ENCODE results near the gene ABCA1. TPM values are rescaled to one million over a fixed set of nuclear protein-coding genes. Genes with fewer than 3 reads are reported as not detected.
"Not testable (repeated sequence)": the region's sequence is repeated elsewhere in the genome, so short reads cannot be mapped to it uniquely, and the experiment has no call there.

Gene ABCA1
- 1 to 10 TPM; 1.4 to 2.0 TPM for total RNA-seq

GRCh38 chr9:104927912-104928740 is at the start of gene ABCA1:
TSS of gene ABCA1 (minus strand) at chr9:104928155. CDS start at chr9:104903679, 24,476 bp downstream.
- Mint-ChIP-seq H3K36me3 (no peaks in the 10 kb centered on the region), H3K4me1 (peaks cover 12% of the 10 kb centered on the region), H3K27ac (no peak within 1 kb of the TSS), H3K9me3 (no peaks in the 10 kb centered on the region), H3K27me3 (peaks cover 50% of the 10 kb centered on the region), H3K4me3 (peak within 1 kb of the TSS; percentile 87)
- DNase-seq: peak; percentile 64
- POLR2A ChIA-PET: interaction anchor here (0.6 to 1.4 kb wide), 3 partner anchors 8 to 316 kb away, joined by 3 to 5 read pairs (median 4); partner anchors contain the start of gene SLC44A1
- ATAC-seq (ENCODE audit: low read depth): peak; percentile 61

- Mint-ChIP-seq H3K4me3 (no peak overlapping the region), H3K36me3 (no peaks in the 10 kb centered on the region), H3K4me1 (peaks cover 3% of the 10 kb centered on the region), H3K9me3 (no peaks in the 10 kb centered on the region), H3K27ac (no peak overlapping the region), H3K27me3 (peaks cover 12% of the 10 kb centered on the region)
- POLR2A ChIA-PET: interaction anchor here (0.6 kb wide), 1 partner anchor 13 kb away, joined by 3 read pairs; no protein-coding TSS in a partner anchor
- DNase-seq (no peak), ATAC-seq (ENCODE audit: low read depth) (no peak)
Observed at GRCh38 chr9:104977580-104977979, 49.6 kb upstream of the ABCA1 start.

GRCh38 chr9:104977168-104977567 is 49.2 kb upstream of the ABCA1 start:
- Mint-ChIP-seq H3K36me3 (no peaks in the 10 kb centered on the region), H3K4me1 (peaks cover 3% of the 10 kb centered on the region), H3K4me3 (no peak overlapping the region), H3K27me3 (peaks cover 14% of the 10 kb centered on the region), H3K27ac (no peak overlapping the region), H3K9me3 (no peaks in the 10 kb centered on the region)
- DNase-seq (no peak), ATAC-seq (ENCODE audit: low read depth) (no peak)
- POLR2A ChIA-PET: interaction anchor here (0.6 kb wide), 1 partner anchor 13 kb away, joined by 3 read pairs; no protein-coding TSS in a partner anchor

GRCh38 chr9:104975966-104976595 is 48.1 kb upstream of the ABCA1 start:
- POLR2A ChIA-PET: interaction anchor here (0.7 kb wide), 1 partner anchor 12 kb away, joined by 5 read pairs; no protein-coding TSS in a partner anchor
- not testable (repeated sequence) for H3K27ac Mint-ChIP-seq; H3K4me3 Mint-ChIP-seq; ATAC-seq (ENCODE audit: low read depth); H3K4me1 Mint-ChIP-seq; H3K9me3 Mint-ChIP-seq; H3K36me3 Mint-ChIP-seq; DNase-seq
- peaks cover 21% of the 10 kb centered on the region for H3K27me3 Mint-ChIP-seq

GRCh38 chr9:104974053-104974962 is 46.4 kb upstream of the ABCA1 start:
- ATAC-seq (ENCODE audit: low read depth) (no peak), DNase-seq (no peak)
- no peaks in the 10 kb centered on the region for H3K36me3 Mint-ChIP-seq
- H3K9me3 Mint-ChIP-seq: no peaks in the 10 kb centered on the region
- no peak overlapping the region for H3K27ac Mint-ChIP-seq
- no peak overlapping the region for H3K4me3 Mint-ChIP-seq
- peaks cover 3% of the 10 kb centered on the region for H3K4me1 Mint-ChIP-seq
- peaks cover 27% of the 10 kb centered on the region for H3K27me3 Mint-ChIP-seq
- POLR2A ChIA-PET: no interaction called here

- H3K27ac Mint-ChIP-seq: no peak overlapping the region
- no peak for ATAC-seq (ENCODE audit: low read depth)
- no peak overlapping the region for H3K4me3 Mint-ChIP-seq
- H3K36me3 Mint-ChIP-seq: no peaks in the 10 kb centered on the region
- no peaks in the 10 kb centered on the region for H3K9me3 Mint-ChIP-seq
- peaks cover 27% of the 10 kb centered on the region for H3K27me3 Mint-ChIP-seq
- POLR2A ChIA-PET: interaction anchor here (0.6 to 0.7 kb wide), 3 partner anchors 29 to 413 kb away, joined by 3 to 4 read pairs (median 4); partner anchors contain the start of gene ABCA1
- no peak for DNase-seq
- peaks cover 10% of the 10 kb centered on the region for H3K4me1 Mint-ChIP-seq
Observed at GRCh38 chr9:104972242-104972866, 44.4 kb upstream of the ABCA1 start.

- DNase-seq (no peak), ATAC-seq (ENCODE audit: low read depth) (no peak)
- Mint-ChIP-seq H3K36me3 (no peaks in the 10 kb centered on the region), H3K27ac (no peak overlapping the region), H3K27me3 (peaks cover 23% of the 10 kb centered on the region), H3K4me3 (no peak overlapping the region), H3K4me1 (peaks cover 10% of the 10 kb centered on the region), H3K9me3 (no peaks in the 10 kb centered on the region)
- POLR2A ChIA-PET: interaction anchor here (0.6 to 0.7 kb wide), 2 partner anchors 29 to 414 kb away, joined by 4 read pairs; no protein-coding TSS in a partner anchor
Observed at GRCh38 chr9:104971511-104971910, 43.6 kb upstream of the ABCA1 start.

GRCh38 chr9:104970271-104970987 is 42.5 kb upstream of the ABCA1 start:
- H3K9me3 Mint-ChIP-seq: no peaks in the 10 kb centered on the region
- POLR2A ChIA-PET: interaction anchor here (1.3 kb wide), 1 partner anchor 9 kb away, joined by 3 read pairs; no protein-coding TSS in a partner anchor
- DNase-seq: no peak
- H3K27ac Mint-ChIP-seq: no peak overlapping the region
- H3K4me3 Mint-ChIP-seq: no peak overlapping the region
- H3K4me1 Mint-ChIP-seq: peaks cover 10% of the 10 kb centered on the region
- no peaks in the 10 kb centered on the region for H3K36me3 Mint-ChIP-seq
- peaks cover 23% of the 10 kb centered on the region for H3K27me3 Mint-ChIP-seq
- ATAC-seq (ENCODE audit: low read depth): no peak

- ATAC-seq (ENCODE audit: low read depth): no peak
- POLR2A ChIA-PET: no interaction called here
- H3K4me1 Mint-ChIP-seq: peaks cover 6% of the 10 kb centered on the region
- H3K36me3 Mint-ChIP-seq: no peaks in the 10 kb centered on the region
- peaks cover 21% of the 10 kb centered on the region for H3K27me3 Mint-ChIP-seq
- no peaks in the 10 kb centered on the region for H3K9me3 Mint-ChIP-seq
- no peak for DNase-seq
- H3K4me3 Mint-ChIP-seq: peak overlapping the region; percentile 92
- H3K27ac Mint-ChIP-seq: no peak overlapping the region
Observed at GRCh38 chr9:104969116-104969515, 41.2 kb upstream of the ABCA1 start.

- peaks cover 21% of the 10 kb centered on the region for H3K27me3 Mint-ChIP-seq
- peaks cover 6% of the 10 kb centered on the region for H3K4me1 Mint-ChIP-seq
- DNase-seq (peak; percentile 91), ATAC-seq (ENCODE audit: low read depth) (peak; percentile 97)
- H3K36me3 Mint-ChIP-seq: no peaks in the 10 kb centered on the region
- no peaks in the 10 kb centered on the region for H3K9me3 Mint-ChIP-seq
- H3K27ac Mint-ChIP-seq: peak overlapping the region; percentile 83
- peak overlapping the region; percentile 92 for H3K4me3 Mint-ChIP-seq
- POLR2A ChIA-PET: interaction anchor here (1.0 to 1.1 kb wide), 2 partner anchors 9 to 417 kb away, joined by 3 to 5 read pairs; no protein-coding TSS in a partner anchor
Observed at GRCh38 chr9:104968025-104968982, 40.3 kb upstream of the ABCA1 start.

GRCh38 chr9:104963076-104963475 is 35.1 kb upstream of the ABCA1 start:
- POLR2A ChIA-PET: interaction anchor here (0.7 kb wide), 1 partner anchor 575 kb away, joined by 3 read pairs; no protein-coding TSS in a partner anchor
- DNase-seq (no peak), ATAC-seq (ENCODE audit: low read depth) (no peak)
- no peak overlapping the region for H3K4me3 Mint-ChIP-seq
- no peaks in the 10 kb centered on the region for H3K9me3 Mint-ChIP-seq
- no peak overlapping the region for H3K27ac Mint-ChIP-seq
- no peaks in the 10 kb centered on the region for H3K36me3 Mint-ChIP-seq
- peaks cover 13% of the 10 kb centered on the region for H3K4me1 Mint-ChIP-seq
- H3K27me3 Mint-ChIP-seq: no peaks in the 10 kb centered on the region
